ENCODE results near the gene ECM1.

ECM1 gene

GRCh38 chr1:150507912-150508864 lies at the start of gene ECM1:
Gene ECM1, plus strand, starts transcription at chr1:150508109. Its CDS starts 101 bp downstream, at chr1:150508210.
- no peak for DNase-seq

- peak; percentile 54 for DNase-seq
Measured at GRCh38 chr1:150464422-150464826, 43.5 kb upstream of the ECM1 start.

- DNase-seq, result no peak
Measured at GRCh38 chr1:150466964-150467363, 40.9 kb upstream of the ECM1 start.

GRCh38 chr1:150469291-150469690 lies 38.6 kb upstream of the ECM1 start:
- DNase-seq, result no peak

- DNase-seq, result no peak
Measured at GRCh38 chr1:150472601-150473200, 35.2 kb upstream of the ECM1 start.

GRCh38 chr1:150473659-150474058 lies 34.2 kb upstream of the ECM1 start:
- DNase-seq, result no peak

GRCh38 chr1:150474869-150475268 lies 33.0 kb upstream of the ECM1 start:
- DNase-seq, result no peak

GRCh38 chr1:150476754-150477153 lies 31.2 kb upstream of the ECM1 start:
- DNase-seq, result no peak

GRCh38 chr1:150477320-150477719 lies 30.6 kb upstream of the ECM1 start:
- no peak for DNase-seq

- DNase-seq, result no peak
Measured at GRCh38 chr1:150477733-150478132, 30.2 kb upstream of the ECM1 start.

- DNase-seq, result no peak
Measured at GRCh38 chr1:150479370-150479769, 28.5 kb upstream of the ECM1 start.

GRCh38 chr1:150479927-150480352 lies 28.0 kb upstream of the ECM1 start:
- DNase-seq, result no peak

GRCh38 chr1:150484431-150484830 lies 23.5 kb upstream of the ECM1 start:
- no peak for DNase-seq

GRCh38 chr1:150484861-150485260 lies 23.0 kb upstream of the ECM1 start:
- DNase-seq, result no peak

- DNase-seq, result peak; percentile 83
Measured at GRCh38 chr1:150486966-150487762, 20.7 kb upstream of the ECM1 start, which contains the start of gene TARS2. Gene TARS2, plus strand, starts transcription at chr1:150487419. Its CDS starts 32 bp downstream, at chr1:150487451.

- no peak for DNase-seq
Measured at GRCh38 chr1:150487763-150488115, 20.2 kb upstream of the ECM1 start.

- no peak for DNase-seq
Measured at GRCh38 chr1:150493175-150493574, 14.7 kb upstream of the ECM1 start.

- DNase-seq, result no peak
Measured at GRCh38 chr1:150498342-150498741, 9.6 kb upstream of the ECM1 start.

GRCh38 chr1:150505431-150505830 lies 2.5 kb upstream of the ECM1 start:
- DNase-seq, result no peak

- DNase-seq, result no peak
Measured at GRCh38 chr1:150508982-150509381, 1.1 kb downstream of the ECM1 start.

GRCh38 chr1:150511551-150511950 lies 3.6 kb downstream of the ECM1 start:
- DNase-seq, result no peak

- no peak for DNase-seq
Measured at GRCh38 chr1:150511985-150512660, 4.2 kb downstream of the ECM1 start.

- no peak for DNase-seq
Measured at GRCh38 chr1:150512846-150513245, 4.9 kb downstream of the ECM1 start.
